GM23338 (cell line): ENCODE results near the gene TMEM255B. TPM values are rescaled to one million over a fixed set of nuclear protein-coding genes. Genes with fewer than 3 reads are reported as not detected.

Experiments used
- ATAC-seq: fragments of 200-7000 bp; cut with Tn5 transposase; 3 replicates; pipeline ENCODE4 v1.9.1; 2020
- DNase-seq: peaks from one replicate; pipeline ENCODE4 v3.0.0-alpha.2; 2015; ENCODE audit warnings: low spot score
- H2AFZ ChIP-seq: fragments of 200-600 bp; sonication (generic); 2 replicates; pipeline ENCODE4 v1.8.0; 2016; ENCODE audit warnings: antibody characterized with exemption, mild to moderate bottlenecking, moderate library complexity
- H3F3A ChIP-seq: fragments of 200-600 bp; sonication (generic); replicated peaks from 2 replicates; pipeline ENCODE4 v1.8.0; 2017; ENCODE audit warnings: antibody characterized with exemption, mixed run types, low read depth
- H3K27ac ChIP-seq: fragments of 200-600 bp; sonication (generic); 2 replicates; pipeline ENCODE4 v1.6.1; 2016; ENCODE audit warnings: low read depth
- H3K27me3 ChIP-seq: fragments of 200-600 bp; sonication (generic); 2 replicates; pipeline ENCODE4 v1.8.0; 2016; ENCODE audit warnings: mild to moderate bottlenecking, mixed run types, moderate library complexity; ENCODE audit not compliant: insufficient read depth
- H3K36me3 ChIP-seq: fragments of 200-600 bp; sonication (generic); 2 replicates; pipeline ENCODE4 v1.8.0; 2016; ENCODE audit warnings: mild to moderate bottlenecking; ENCODE audit not compliant: insufficient read depth
- H3K4me1 ChIP-seq: fragments of 200-600 bp; sonication (generic); 2 replicates; pipeline ENCODE4 v1.8.0; 2016; ENCODE audit warnings: mild to moderate bottlenecking, moderate library complexity; ENCODE audit not compliant: insufficient read depth
- H3K4me2 ChIP-seq: fragments of 200-600 bp; sonication (generic); 2 replicates; pipeline ENCODE4 v1.7.1; 2017; ENCODE audit warnings: mixed run types
- H3K4me3 ChIP-seq: fragments of 200-600 bp; sonication (generic); 2 replicates; pipeline ENCODE4 v1.6.1; 2016; ENCODE audit warnings: mixed run types
- H3K79me2 ChIP-seq: fragments of 200-600 bp; sonication (generic); replicated peaks from 2 replicates; pipeline ENCODE4 v1.8.0; 2017; ENCODE audit warnings: mild to moderate bottlenecking; ENCODE audit not compliant: insufficient read depth
- H3K9me2 ChIP-seq: fragments of 200-600 bp; sonication (generic); 2 replicates; pipeline ENCODE4 v1.8.0; 2017; ENCODE audit not compliant: insufficient read depth
- H4K20me1 ChIP-seq: fragments of 200-600 bp; sonication (generic); replicated peaks from 2 replicates; pipeline ENCODE4 v1.8.0; 2017; ENCODE audit warnings: mild to moderate bottlenecking; ENCODE audit not compliant: insufficient read depth
- H3K27ac Mint-ChIP-seq: 2 replicates; pipeline ENCODE4 v1.8.0; 2020; ENCODE audit warnings: inconsistent platforms, mild to moderate bottlenecking, moderate library complexity, mixed read lengths
- H3K27me3 Mint-ChIP-seq: 3 replicates; pipeline ENCODE4 v1.8.0; 2022; ENCODE audit warnings: low read depth, mild to moderate bottlenecking, moderate library complexity, mixed read lengths, inconsistent platforms; ENCODE audit not compliant: insufficient read depth, poor library complexity
- H3K36me3 Mint-ChIP-seq: 3 replicates; pipeline ENCODE4 v1.8.0; 2021; ENCODE audit warnings: low read depth, mild to moderate bottlenecking, inconsistent platforms, moderate library complexity, mixed read lengths
- H3K4me1 Mint-ChIP-seq: 3 replicates; pipeline ENCODE4 v1.8.0; 2020; ENCODE audit warnings: mild to moderate bottlenecking, inconsistent platforms, mixed read lengths
- H3K4me3 Mint-ChIP-seq: 3 replicates; pipeline ENCODE4 v1.8.0; 2021; ENCODE audit warnings: moderate library complexity, mild to moderate bottlenecking, inconsistent platforms, mixed read lengths
- H3K9me3 Mint-ChIP-seq: 3 replicates; pipeline ENCODE4 v1.8.0; 2020; ENCODE audit warnings: moderate library complexity, mild to moderate bottlenecking, inconsistent platforms, mixed read lengths
- EZH2 ChIP-seq: fragments of 200-600 bp; sonication (generic); IDR thresholded peaks from one replicate; pipeline ENCODE4 v1.8.0; 2017; ENCODE audit warnings: antibody characterized with exemption, mild to moderate bottlenecking, low read depth; ENCODE audit not compliant: unreplicated experiment
- EZH2phosphoT487 ChIP-seq: fragments of 200-600 bp; sonication (generic); IDR thresholded peaks from one replicate; pipeline ENCODE4 v1.8.1; 2018; ENCODE audit warnings: antibody characterized with exemption; ENCODE audit not compliant: unreplicated experiment
- JUNB ChIP-seq: IDR thresholded peaks from one replicate; pipeline ENCODE4 v1.6.1; 2016; ENCODE audit warnings: antibody characterized with exemption; ENCODE audit not compliant: unreplicated experiment
- NANOG ChIP-seq: IDR thresholded peaks from 2 replicates; pipeline ENCODE4 v1.6.1; 2016; ENCODE audit warnings: antibody characterized with exemption, borderline replicate concordance
- POLR2AphosphoS5 ChIP-seq: IDR thresholded peaks from 2 replicates; pipeline ENCODE4 v1.6.1; 2016; ENCODE audit warnings: antibody characterized with exemption, low read depth
- STAT1 ChIP-seq: IDR thresholded peaks from one replicate; pipeline ENCODE4 v1.6.1; 2016; ENCODE audit warnings: antibody characterized with exemption; ENCODE audit not compliant: unreplicated experiment
- ZNF114 ChIP-seq: fragments of 250-450 bp; sonication (Bioruptor Pico); IDR thresholded peaks from 2 replicates; pipeline ENCODE4 v1.5.0; 2020; ENCODE audit warnings: mild to moderate bottlenecking, moderate library complexity
- polyA plus RNA-seq: library from polyadenylated mRNA; unstranded; fragments of >200 nt; fragmentation: Nextera tagmentation; extraction: Ambion mirVana; gene quantifications from 2 replicates; pipeline ENCODE4 v1.2.1, GENCODE V29; 2016
- total RNA-seq: library from RNA; depleted of rRNA; stranded (reverse); fragments of >200 nt; shearing (Covaris generic); gene quantifications from 2 replicates; pipeline ENCODE4 v1.2.3, GENCODE V29; 2014
- TF ChIP-seq, protein P1 (sequence below): IDR thresholded peaks from one replicate; pipeline ENCODE4 v1.6.1; 2018; ENCODE audit warnings: antibody characterized with exemption; ENCODE audit not compliant: unreplicated experiment
- TF ChIP-seq, protein P2 (sequence below), 2 experiments: fragments of 200-600 bp in 1 of 2; sonication (generic) in 1 of 2; conservative IDR thresholded peaks; 2 replicates each; pipeline versions ENCODE4 v1.5.1 to v1.6.1; 2016 to 2017; ENCODE audit warnings: antibody characterized with exemption in 2 of 2, low read depth in 2 of 2, mild to moderate bottlenecking in 2 of 2, moderate library complexity in 1 of 2
- TF ChIP-seq, protein P3 (sequence below): fragments of 250-450 bp; sonication (Bioruptor Pico); IDR thresholded peaks from 2 replicates; pipeline ENCODE4 v1.5.0; 2020; ENCODE audit warnings: mild to moderate bottlenecking, moderate library complexity

Gene TMEM255B
- total and polyA plus RNA-seq, 2 experiments from 2014 or later = 0.69 to 4.4 TPM

DNA sequence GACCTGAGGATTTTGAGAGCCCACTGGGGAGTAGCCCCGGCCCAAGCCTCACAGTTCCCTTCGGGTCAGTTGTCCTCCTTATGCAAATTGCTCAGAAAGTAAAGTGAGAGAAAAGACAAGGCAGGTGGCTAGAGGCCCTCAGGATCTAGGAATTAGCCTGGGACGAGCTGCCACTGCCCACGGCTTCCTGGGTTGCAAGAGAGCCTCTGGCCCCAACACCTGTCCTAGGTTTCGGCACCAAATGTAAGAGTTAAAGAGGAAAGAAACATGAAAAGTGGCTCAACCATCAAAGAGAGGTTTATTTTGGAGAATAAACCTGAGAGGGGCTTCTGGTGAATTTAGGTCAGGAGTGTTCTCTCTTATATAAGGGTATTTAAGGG, 25.6 kb downstream of the TMEM255B start (continued):
- TF ChIP-seq JUNB (no peak), EZH2 (no peak), ZNF114 (no peak), POLR2AphosphoS5 (no peak), NANOG (no peak), STAT1 (no peak), EZH2phosphoT487 (no peak)
- TF ChIP-seq, protein P1, sequence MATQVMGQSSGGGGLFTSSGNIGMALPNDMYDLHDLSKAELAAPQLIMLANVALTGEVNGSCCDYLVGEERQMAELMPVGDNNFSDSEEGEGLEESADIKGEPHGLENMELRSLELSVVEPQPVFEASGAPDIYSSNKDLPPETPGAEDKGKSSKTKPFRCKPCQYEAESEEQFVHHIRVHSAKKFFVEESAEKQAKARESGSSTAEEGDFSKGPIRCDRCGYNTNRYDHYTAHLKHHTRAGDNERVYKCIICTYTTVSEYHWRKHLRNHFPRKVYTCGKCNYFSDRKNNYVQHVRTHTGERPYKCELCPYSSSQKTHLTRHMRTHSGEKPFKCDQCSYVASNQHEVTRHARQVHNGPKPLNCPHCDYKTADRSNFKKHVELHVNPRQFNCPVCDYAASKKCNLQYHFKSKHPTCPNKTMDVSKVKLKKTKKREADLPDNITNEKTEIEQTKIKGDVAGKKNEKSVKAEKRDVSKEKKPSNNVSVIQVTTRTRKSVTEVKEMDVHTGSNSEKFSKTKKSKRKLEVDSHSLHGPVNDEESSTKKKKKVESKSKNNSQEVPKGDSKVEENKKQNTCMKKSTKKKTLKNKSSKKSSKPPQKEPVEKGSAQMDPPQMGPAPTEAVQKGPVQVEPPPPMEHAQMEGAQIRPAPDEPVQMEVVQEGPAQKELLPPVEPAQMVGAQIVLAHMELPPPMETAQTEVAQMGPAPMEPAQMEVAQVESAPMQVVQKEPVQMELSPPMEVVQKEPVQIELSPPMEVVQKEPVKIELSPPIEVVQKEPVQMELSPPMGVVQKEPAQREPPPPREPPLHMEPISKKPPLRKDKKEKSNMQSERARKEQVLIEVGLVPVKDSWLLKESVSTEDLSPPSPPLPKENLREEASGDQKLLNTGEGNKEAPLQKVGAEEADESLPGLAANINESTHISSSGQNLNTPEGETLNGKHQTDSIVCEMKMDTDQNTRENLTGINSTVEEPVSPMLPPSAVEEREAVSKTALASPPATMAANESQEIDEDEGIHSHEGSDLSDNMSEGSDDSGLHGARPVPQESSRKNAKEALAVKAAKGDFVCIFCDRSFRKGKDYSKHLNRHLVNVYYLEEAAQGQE = no peak

DNA sequence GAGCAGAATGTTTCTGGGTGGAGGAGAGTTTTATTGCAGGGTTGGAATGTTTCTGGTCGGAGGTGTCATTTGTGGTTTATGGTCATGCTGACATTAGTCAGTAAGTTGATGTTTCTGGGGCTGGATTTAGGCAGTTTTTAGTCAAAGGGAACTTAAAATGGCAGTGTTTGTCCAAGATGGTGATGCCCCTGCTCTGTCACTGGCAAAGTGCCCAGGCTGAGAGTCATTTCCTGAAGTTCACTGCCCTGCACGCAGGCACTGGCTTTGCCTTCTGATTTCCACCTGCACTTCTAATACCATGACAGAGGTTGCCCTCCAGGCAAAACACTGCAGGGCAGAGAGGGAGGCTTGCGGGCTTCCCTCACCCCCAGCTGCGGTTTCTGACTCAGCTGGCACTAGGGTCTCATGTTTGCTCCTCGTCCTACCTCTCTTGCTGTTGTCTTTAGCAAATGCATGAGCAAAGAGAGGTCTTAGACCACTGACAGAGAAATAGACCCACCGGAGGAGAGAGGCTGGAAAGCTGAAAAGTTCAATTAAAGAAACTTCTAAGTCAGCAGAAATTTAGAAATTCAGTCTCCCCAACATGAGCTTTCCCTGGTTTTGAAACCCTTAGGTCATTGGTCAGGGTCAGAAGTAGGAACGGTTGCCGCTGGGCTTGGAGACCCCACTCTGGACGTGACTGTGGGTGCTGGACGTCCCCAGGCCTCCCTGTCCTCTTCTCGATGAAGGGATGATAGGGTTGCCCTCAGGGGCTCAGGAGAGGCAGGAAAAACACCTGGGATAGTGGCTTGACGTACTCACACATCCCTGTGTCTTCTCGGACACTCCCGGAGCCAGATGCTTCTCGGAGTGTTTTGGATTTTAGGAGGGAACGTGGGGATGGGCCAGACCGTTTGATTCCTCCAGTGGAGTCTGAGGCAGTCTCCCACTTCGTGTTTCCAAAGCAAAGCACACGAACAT, 26.3 kb downstream of the TMEM255B start:
- Mint-ChIP-seq H3K4me3 (no peak overlapping the region), H3K36me3 (peaks cover 19% of the 10 kb centered on the region), H3K9me3 (peaks cover 21% of the 10 kb centered on the region), H3K4me1 (peaks cover 9% of the 10 kb centered on the region; the same call in 2 of the 3 replicates), H3K27ac (no peak overlapping the region), H3K27me3 (peaks cover 13% of the 10 kb centered on the region)
- no peaks in the 10 kb centered on the region for H3F3A ChIP-seq
- no peak overlapping the region for H3K27ac ChIP-seq
- no peak overlapping the region for H3K4me2 ChIP-seq
- H4K20me1 ChIP-seq = no peaks in the 10 kb centered on the region
- no peaks in the 10 kb centered on the region for H3K36me3 ChIP-seq
- H3K27me3 ChIP-seq = no peaks in the 10 kb centered on the region
- no peaks in the 10 kb centered on the region for H3K9me2 ChIP-seq
- H2AFZ ChIP-seq = no peak overlapping the region
- no peaks in the 10 kb centered on the region for H3K4me1 ChIP-seq
- H3K79me2 ChIP-seq = no peaks in the 10 kb centered on the region
- DNase-seq (no peak), ATAC-seq (no peak)
- H3K4me3 ChIP-seq = no peak overlapping the region
- TF ChIP-seq, protein P2, sequence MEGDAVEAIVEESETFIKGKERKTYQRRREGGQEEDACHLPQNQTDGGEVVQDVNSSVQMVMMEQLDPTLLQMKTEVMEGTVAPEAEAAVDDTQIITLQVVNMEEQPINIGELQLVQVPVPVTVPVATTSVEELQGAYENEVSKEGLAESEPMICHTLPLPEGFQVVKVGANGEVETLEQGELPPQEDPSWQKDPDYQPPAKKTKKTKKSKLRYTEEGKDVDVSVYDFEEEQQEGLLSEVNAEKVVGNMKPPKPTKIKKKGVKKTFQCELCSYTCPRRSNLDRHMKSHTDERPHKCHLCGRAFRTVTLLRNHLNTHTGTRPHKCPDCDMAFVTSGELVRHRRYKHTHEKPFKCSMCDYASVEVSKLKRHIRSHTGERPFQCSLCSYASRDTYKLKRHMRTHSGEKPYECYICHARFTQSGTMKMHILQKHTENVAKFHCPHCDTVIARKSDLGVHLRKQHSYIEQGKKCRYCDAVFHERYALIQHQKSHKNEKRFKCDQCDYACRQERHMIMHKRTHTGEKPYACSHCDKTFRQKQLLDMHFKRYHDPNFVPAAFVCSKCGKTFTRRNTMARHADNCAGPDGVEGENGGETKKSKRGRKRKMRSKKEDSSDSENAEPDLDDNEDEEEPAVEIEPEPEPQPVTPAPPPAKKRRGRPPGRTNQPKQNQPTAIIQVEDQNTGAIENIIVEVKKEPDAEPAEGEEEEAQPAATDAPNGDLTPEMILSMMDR (conservative IDR thresholded peaks at IDR 0.05; ENCODE audit: low read depth in 2 of 2) = no peak
- TF ChIP-seq, protein P3, sequence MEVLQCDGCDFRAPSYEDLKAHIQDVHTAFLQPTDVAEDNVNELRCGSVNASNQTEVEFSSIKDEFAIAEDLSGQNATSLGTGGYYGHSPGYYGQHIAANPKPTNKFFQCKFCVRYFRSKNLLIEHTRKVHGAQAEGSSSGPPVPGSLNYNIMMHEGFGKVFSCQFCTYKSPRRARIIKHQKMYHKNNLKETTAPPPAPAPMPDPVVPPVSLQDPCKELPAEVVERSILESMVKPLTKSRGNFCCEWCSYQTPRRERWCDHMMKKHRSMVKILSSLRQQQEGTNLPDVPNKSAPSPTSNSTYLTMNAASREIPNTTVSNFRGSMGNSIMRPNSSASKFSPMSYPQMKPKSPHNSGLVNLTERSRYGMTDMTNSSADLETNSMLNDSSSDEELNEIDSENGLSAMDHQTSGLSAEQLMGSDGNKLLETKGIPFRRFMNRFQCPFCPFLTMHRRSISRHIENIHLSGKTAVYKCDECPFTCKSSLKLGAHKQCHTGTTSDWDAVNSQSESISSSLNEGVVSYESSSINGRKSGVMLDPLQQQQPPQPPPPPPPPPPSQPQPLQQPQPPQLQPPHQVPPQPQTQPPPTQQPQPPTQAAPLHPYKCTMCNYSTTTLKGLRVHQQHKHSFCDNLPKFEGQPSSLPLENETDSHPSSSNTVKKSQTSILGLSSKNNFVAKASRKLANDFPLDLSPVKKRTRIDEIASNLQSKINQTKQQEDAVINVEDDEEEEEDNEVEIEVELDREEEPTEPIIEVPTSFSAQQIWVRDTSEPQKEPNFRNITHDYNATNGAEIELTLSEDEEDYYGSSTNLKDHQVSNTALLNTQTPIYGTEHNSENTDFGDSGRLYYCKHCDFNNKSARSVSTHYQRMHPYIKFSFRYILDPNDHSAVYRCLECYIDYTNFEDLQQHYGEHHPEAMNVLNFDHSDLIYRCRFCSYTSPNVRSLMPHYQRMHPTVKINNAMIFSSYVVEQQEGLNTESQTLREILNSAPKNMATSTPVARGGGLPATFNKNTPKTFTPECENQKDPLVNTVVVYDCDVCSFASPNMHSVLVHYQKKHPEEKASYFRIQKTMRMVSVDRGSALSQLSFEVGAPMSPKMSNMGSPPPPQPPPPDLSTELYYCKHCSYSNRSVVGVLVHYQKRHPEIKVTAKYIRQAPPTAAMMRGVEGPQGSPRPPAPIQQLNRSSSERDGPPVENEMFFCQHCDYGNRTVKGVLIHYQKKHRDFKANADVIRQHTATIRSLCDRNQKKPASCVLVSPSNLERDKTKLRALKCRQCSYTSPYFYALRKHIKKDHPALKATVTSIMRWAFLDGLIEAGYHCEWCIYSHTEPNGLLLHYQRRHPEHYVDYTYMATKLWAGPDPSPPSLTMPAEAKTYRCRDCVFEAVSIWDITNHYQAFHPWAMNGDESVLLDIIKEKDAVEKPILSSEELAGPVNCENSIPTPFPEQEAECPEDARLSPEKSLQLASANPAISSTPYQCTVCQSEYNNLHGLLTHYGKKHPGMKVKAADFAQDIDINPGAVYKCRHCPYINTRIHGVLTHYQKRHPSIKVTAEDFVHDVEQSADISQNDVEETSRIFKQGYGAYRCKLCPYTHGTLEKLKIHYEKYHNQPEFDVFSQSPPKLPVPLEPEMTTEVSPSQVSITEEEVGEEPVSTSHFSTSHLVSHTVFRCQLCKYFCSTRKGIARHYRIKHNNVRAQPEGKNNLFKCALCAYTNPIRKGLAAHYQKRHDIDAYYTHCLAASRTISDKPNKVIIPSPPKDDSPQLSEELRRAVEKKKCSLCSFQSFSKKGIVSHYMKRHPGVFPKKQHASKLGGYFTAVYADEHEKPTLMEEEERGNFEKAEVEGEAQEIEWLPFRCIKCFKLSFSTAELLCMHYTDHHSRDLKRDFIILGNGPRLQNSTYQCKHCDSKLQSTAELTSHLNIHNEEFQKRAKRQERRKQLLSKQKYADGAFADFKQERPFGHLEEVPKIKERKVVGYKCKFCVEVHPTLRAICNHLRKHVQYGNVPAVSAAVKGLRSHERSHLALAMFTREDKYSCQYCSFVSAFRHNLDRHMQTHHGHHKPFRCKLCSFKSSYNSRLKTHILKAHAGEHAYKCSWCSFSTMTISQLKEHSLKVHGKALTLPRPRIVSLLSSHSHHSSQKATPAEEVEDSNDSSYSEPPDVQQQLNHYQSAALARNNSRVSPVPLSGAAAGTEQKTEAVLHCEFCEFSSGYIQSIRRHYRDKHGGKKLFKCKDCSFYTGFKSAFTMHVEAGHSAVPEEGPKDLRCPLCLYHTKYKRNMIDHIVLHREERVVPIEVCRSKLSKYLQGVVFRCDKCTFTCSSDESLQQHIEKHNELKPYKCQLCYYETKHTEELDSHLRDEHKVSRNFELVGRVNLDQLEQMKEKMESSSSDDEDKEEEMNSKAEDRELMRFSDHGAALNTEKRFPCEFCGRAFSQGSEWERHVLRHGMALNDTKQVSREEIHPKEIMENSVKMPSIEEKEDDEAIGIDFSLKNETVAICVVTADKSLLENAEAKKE (CRISPR knock-in tag) = no peak
- TF ChIP-seq EZH2phosphoT487 = no peak
